ENCODE data around the gene F2R. TPM values are rescaled to one million over a fixed set of nuclear protein-coding genes. Genes with fewer than 3 reads are reported as not detected.

Gene F2R
- total and polyA plus RNA-seq, 2 of the 13 experiments (the other 11 are each of a cell fraction or from before 2014, with no cell fraction given) = 8.3 to 12.3 TPM

- no peak for TF ChIP-seq FOXP4 (CRISPR knock-in tag; IDR thresholded peaks at IDR 0.05)
- TF ChIP-seq ZBTB40 (IDR thresholded peaks at IDR 0.05) = no peak
- TF ChIP-seq ZBTB40 (CRISPR knock-in tag; IDR thresholded peaks at IDR 0.05) = no peak
Observed at GRCh38 chr5:76683816-76684731, 31.9 kb upstream of the F2R start (continued).
